GM04503 (cell line): ENCODE measurements around the gene GPR52.
"Not testable (repeated sequence)": the region's sequence is repeated elsewhere in the genome, so short reads cannot be mapped to it uniquely, and the experiment has no call there.

Source experiments
- DNase-seq: peaks from one replicate; pipeline ENCODE4 v3.0.0-alpha.2; 2012; ENCODE audit warnings: low read depth

GPR52 gene, protein sequence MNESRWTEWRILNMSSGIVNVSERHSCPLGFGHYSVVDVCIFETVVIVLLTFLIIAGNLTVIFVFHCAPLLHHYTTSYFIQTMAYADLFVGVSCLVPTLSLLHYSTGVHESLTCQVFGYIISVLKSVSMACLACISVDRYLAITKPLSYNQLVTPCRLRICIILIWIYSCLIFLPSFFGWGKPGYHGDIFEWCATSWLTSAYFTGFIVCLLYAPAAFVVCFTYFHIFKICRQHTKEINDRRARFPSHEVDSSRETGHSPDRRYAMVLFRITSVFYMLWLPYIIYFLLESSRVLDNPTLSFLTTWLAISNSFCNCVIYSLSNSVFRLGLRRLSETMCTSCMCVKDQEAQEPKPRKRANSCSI

DNA sequence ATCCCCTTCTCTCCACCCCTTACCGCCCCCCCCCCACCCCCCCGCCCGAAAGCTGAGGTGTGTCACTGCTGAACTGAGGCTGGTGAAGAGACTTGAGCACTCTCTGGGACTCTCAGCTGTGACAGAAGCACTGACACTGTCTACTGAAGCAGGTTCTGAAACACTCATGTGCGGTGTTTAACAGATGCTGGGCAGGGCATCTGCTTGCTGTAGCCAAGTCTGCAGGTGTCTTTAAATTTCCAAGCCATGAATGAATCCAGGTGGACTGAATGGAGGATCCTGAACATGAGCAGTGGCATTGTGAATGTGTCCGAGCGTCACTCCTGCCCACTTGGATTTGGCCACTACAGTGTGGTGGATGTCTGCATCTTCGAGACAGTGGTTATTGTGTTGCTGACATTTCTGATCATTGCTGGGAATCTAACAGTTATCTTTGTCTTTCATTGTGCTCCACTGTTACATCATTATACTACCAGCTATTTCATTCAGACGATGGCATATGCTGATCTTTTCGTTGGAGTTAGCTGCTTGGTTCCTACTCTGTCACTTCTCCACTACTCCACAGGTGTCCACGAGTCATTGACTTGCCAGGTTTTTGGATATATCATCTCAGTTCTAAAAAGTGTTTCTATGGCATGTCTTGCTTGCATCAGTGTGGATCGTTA, at the start of gene GPR52:
TSS of gene GPR52 (plus strand) at position 99 of the 665 bp plus-strand sequence. CDS start at position 247, 148 bp downstream.
- no peak for DNase-seq

DNA sequence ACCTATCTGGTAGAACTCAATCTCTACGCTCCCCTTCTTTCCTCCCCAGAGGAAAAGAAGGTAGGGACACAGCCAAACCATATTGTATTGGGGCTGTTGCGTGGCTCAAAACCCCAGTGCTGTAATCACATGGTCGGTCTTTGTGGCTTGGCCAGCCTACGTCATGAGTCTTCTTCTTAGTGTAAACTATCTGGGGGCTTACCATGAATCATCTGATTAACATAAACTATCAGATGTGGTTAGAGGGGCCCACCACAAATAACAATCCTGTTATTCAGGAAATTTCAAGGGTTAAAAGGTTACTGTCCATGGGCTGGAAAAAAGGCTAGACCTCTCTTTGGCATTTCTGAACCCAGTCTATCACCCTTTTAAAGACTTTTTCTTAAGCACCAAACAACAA, 49.5 kb upstream of the GPR52 start:
- no peak for DNase-seq

DNA sequence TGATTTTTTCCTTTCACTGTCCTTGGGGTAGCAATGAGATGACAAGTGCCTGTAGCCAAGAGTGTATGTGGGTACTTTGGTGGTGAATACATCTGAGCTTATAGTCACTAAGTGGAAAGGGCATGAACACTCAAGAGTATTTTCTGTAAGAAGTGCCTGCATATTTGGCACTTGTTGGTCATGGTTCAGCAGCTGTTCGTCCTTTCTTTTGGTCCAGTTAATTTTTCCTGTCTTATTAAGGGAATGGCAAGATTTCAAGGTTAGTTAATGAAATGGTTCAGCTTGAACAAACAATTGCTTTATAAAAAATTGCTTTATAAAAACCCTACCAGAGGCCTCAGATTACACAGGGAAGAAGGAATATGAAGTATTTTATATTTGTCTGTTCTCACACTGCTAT, 48.6 kb upstream of the GPR52 start:
- no peak for DNase-seq

DNA sequence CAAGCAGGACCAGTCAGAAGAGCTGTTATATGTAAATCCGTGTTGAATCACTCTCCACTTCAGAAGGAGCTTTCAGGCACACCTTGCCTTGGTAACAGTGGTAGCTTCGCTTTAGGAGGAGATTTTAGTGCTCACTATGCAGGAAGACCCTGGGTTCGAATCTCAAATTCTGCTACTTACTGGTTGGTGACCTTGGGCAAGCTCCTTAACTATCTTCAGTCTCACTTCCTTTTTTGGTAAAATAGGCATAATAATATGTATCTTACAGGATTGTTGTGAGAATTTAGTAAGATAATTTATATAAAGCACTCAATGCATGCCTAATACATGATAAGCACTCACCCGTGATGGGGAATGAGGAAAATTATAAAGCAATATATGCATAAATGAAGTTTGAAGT, 46.7 kb upstream of the GPR52 start:
- DNase-seq, result no peak

DNA sequence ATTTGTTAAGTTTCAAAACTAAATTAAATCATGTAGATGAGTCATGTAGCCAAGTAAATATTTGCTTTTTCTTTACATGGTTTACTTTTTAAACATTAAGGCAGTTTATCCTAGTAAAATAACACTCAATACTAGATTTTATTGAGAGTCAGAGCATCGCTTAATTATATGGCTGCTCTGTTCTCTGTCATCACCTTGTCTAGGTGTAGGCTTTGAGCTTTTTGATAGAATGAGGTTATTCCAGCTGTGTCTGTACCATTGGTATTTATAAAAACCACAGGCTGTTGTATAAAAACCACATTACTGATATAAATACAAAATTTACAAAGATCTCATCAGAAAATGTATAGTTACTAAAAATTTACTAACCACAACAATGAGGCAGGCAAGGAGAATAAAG, 42.5 kb upstream of the GPR52 start:
- DNase-seq, result no peak

DNA sequence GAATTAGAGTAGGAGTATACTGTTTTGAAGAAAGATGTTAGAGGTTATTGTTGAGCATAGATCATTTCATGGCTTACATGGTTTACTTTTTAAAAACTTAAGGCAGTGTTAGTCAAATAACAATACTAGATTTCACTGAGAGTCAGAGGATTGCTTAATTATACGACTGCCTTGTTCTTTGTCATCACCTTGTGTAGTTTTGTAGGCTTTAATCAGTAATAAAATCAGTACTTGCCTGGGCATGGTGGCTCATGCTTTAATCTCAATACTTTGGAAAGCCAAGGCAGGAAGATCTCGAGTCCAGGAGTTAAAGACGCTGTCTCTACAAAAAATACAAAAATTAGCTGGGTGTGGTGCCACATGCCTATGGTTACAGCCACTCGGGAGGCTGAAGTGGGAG, 41.3 kb upstream of the GPR52 start:
- no peak for DNase-seq

DNA sequence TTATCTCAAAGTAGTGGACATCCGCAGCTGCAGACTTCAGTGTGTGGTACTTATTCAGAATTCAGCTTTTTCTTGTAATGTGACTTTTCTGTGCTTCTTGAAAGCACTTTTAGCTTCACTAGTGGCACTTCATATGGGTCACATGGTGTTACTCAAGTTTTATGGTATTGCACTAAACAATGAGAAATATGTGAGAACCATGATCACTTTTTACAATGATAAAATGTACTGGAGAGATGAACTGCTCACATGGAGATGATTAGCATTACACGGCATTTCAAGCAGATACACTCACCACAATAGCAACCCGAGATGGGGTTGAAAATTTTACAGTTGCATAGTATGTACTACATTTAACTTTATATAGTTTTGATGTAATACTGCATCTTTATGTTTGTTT, 40.1 kb upstream of the GPR52 start:
- peak; percentile 55 for DNase-seq

DNA sequence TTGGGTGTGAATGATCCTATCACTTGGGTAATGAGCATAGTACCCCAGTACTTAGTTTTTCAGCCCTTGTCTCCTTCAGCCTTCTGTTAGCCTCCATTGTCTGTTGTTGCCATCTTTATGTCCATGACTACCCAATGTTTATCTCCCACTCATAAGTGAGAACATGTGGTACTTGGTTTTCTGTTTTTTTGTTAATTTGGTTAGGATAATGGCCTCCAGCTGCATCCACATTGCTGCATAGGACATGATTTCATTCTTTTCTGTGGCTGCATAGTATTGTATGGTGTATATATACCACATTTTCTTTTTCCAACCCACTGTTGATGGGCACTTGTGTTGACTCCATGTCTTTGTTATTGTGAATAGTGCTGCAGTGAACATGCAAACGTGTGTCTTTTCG, 39.6 kb upstream of the GPR52 start:
- DNase-seq, result peak; percentile 11

DNA sequence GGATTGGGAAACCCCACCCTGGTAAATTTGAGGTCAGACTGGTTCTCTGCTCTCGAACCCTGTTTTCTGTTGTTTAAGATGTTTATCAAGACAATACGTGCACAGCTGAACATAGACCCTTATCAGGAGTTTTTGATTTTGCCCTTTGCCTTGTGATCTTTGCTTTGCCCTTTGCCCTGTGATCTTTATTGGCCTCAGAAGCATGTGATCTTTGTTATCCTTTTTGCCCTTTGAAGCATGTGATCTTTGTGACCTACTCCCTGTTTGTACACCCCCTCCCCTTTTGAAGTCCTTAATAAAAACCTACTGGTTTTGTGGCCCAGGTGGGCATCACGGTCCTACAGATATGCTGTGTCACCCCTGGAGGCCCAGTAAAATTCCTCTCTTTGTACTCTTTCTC, 38.0 kb upstream of the GPR52 start:
- DNase-seq, result not testable (repeated sequence)

DNA sequence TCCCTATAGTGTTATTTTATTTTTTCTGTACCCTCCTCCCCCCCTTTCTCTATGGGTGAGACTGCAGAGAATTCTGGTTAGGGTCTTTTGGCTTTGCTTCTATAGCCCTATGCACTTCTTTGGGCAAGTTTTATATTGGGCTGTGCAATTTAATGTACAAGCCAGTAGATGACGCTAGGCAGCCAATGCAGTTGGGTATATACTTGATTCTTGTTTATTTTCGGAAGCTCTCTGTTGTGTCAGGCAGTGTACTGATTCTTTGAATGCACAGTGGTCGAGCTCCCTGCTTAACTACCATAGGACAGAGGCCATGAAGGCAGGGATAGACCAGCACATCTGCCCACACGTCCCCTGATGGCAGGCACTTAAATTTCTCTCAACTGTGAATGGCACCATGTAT, 34.1 kb upstream of the GPR52 start:
- no peak for DNase-seq

DNA sequence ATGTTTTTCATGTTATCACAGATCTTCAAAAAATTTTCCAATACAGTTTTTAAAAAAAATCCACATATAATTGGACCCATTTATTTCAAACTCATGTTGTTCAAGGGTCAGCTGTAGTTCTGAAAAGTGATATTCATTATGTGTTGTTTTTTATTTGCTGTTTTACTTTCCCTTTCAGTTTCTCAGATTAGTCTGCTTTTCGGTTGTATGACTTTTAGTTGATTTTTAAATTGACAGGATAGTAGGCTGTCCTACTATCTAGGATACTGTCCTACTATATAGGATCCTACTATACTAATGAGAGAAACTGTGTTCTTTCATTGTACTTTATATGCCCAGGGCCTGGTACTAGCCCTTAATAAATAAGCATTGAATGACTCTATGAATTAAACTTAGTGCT, 33.6 kb upstream of the GPR52 start:
- no peak for DNase-seq

DNA sequence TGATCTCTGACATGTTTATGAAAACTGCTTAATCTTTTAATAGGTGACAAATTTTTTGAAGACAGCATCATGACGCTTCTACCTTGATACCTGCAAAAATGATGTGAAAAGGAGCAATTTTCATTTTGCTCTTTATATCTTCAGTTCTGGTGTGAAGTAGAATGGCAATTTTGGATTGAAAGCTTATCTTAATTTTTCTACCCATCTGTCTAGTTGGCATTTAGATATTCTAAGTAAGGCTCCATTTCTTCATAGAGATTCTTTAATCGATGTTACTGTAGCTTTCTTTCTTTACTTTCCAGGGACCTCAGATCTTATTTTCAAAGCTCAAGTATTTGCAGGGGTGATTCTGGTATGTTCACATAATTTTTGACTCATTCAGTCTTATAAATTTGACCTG, 32.3 kb upstream of the GPR52 start:
- DNase-seq, result no peak

DNA sequence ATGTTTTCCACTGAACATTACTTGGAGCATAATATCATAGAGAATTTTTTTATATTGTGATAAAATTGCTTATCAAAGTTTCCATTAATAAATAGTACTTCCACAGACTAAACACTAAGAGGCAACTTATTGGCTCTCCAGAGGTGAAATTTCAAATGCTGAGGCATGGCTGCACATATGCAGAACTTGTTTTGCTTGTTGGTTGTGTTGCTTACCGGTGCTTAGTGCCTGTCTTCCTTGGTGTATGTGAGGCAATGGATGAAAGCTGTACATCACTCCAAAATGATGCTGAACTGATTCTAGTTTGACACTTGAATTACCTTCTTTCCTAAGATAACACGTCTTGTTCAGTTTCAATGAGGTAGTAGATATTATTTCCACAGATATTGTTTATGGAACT, 29.8 kb upstream of the GPR52 start:
- no peak for DNase-seq

DNA sequence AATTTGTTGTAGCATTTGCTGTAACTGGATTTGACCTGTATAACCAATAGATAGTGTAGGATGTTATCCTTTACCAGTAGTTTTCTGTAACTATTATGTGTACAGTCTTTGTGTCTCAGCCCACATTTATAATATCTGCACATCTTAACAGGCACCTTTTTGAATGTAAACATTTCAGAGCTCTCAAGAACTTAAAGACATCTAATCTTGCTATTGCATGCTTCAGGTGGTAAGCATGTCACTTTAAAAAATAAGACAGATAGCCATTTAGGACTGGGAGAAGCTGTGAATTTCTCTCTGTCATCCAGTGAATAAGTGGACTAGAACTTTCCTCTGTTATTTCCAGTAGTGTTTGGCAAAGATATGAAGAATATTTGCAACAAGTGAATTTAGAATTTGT, 22.6 kb upstream of the GPR52 start:
- DNase-seq, result no peak

DNA sequence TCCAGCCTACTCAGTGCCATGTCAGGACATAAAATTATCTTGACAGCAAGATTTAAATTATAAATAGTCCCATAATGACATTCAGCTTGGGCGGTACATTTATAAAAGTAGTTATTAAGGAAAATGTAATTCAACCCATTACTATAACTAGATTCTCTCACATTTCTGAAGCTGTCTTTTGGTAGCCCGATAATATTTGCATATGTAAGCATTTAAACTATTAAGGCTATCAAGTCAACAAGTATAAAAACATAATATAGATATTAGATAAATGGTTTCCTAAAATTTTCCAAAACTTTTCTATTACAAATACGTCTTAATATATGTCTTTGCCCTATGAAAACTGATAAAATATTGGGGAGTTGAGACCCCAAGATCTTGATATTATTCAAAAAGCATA, 21.6 kb upstream of the GPR52 start:
- no peak for DNase-seq

DNA sequence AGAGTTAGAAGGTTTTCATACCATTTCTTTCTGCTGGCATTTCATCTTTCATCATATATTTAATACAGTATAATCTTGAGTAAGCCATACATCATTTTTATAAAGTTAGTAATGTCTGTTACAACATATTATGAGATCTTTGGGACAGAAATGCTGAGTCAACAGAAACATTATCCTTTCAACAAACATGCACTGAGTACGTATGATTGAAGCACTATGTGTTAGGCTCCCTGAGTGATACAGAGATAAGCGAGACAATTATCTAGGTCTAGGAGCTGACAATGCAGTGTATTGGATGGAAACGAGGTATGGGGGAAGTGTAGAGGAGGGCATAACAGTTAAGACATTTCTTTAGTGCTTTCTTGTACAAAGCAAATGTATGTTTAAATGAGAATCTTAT, 19.7 kb upstream of the GPR52 start:
- DNase-seq, result no peak

DNA sequence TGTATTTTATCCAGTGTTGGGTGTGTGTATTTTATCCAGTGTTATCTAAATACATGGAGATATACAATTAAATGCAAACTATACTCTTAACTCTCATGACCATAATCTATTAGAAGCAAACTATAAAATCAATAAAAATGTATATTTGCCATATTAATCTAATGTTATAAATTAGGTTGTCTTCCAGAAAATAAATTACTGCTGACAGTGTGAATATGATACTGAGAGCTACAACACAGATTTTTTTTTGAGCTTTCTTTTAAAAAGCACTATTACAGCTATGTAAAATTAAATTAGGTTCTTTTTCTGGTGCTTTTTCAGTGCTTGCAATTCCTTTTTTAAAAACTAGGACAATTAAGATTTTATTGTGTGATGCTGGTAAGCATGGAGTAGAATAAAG, 19.0 kb upstream of the GPR52 start:
- no peak for DNase-seq

DNA sequence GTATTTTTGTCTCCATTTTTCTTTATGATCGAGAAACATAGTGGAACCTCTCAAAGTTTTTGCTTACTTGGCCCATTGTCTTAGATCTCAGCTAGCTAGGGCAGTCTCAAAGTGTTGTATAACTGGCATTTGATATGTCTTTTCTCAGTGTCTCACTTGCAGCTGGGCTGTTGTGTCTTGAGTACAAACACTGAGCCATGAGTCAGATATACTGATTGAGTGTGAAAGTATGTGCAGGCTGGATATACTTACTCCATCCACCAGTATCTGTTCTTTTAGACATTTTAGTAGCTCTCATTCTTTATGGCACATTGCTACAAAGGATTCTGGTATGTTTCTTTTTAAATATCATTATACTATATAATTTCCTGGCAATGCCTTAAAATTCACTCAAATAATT, 14.3 kb upstream of the GPR52 start:
- DNase-seq, result peak; percentile 25

DNA sequence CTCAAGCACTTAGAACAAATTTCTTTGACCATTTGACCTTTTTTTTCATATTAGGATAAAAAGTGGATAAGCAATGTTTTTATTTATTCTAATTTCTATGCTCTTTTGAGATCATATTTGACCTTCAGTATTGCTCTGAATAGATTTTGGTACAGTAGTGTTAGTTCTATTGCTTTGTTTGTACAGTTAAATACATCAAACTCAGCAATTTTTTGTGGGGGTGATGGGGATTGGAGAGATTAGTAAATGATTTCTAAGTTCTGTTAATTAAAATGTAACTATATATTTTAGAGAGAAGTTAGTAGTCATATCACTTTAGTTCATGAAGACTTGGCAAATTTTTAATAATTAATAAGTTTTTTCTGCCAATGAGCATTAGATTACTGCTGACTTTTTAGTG, 2.4 kb upstream of the GPR52 start:
- DNase-seq, result no peak

DNA sequence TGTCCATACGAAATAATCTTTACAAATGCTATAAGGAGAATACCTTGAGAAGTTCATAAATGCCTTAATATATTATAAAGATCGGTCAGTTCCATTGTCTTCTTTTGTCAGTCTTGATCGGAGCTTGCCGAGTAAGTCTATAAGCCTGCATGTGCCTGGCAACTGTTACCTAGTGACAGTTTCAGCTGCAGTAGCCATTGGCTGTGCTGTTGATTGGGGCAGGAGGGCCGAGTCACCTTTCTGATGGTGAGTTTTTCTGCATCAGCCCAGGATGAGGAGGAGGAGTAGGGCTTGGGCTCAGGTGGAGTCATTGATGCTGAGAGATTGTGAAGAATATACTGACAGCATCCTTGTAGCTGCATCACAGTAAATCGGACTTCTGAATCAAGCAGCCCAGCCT, 1.9 kb upstream of the GPR52 start:
- no peak for DNase-seq

DNA sequence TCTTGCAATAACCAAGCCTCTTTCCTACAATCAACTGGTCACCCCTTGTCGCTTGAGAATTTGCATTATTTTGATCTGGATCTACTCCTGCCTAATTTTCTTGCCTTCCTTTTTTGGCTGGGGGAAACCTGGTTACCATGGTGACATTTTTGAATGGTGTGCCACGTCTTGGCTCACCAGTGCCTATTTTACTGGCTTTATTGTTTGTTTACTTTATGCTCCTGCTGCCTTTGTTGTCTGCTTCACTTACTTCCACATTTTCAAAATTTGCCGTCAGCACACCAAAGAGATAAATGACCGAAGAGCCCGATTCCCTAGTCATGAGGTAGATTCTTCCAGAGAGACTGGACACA, 743 bp downstream of the GPR52 start:
- DNase-seq, result no peak

DNA sequence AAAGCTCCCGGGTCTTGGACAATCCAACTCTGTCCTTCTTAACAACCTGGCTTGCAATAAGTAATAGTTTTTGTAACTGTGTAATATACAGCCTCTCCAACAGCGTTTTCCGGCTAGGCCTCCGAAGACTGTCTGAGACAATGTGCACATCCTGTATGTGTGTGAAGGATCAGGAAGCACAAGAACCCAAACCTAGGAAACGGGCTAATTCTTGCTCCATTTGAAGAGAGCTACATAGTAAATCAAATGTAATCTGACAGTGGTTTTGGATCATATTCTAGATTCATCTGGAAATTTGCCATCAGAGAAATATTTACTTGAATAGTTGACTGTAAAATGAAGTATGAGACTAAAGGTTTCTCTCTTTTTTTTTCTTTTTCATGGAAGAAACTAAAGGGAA, 1.2 kb downstream of the GPR52 start:
- DNase-seq, result no peak

DNA sequence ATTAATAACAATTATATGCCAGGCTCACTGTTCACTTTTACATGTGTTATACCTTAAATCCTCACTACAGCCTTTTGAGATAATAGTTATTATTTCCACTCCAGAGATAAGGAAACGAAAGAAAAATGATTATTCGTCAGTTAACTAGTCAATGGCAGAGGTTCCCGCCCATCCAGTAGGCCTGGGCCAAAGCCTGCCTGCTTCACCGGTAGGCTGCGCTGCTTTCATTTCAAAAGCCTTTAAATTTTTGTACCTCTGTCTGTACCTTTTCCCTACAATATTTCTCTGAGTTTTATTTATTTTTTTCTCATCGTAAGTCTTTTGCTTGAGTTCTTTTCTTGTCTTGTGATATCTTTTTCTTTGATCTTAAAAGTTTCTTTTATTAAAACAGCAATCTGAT, 3.6 kb downstream of the GPR52 start:
- DNase-seq, result no peak

DNA sequence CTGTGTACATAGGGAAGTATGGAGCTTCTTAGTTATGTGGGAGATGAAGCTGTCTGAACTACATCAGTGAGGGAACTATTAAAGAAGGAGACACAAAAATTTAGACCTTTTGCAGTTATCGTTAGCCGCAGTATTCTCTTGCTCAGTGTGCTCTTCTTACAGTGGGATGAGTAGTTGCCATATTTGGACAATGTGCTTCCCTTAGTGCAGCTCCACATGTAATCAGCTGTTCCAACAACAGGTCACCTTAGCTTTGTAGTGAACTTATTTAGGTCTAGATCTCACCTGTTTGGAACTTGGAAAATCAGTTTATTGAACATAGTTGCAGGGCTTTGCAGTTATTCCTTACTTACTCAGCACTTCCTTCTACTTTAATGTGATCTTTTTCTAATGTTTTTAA, 18.1 kb downstream of the GPR52 start:
- no peak for DNase-seq
